Thoracic aorta (tissue), 2 donors: ENCODE measurements around the gene PTGIS. TPM values are rescaled to one million over a fixed set of nuclear protein-coding genes. Genes with fewer than 3 reads are reported as not detected.

Experiments used
- ATAC-seq: fragments of 150-250 bp; one replicate; pipeline ENCODE4 v1.8.0; 2017; ENCODE audit warnings: low read depth; ENCODE audit not compliant: insufficient number of reproducible peaks, low FRiP score
- DNase-seq: peaks from one replicate; pipeline ENCODE4 v3.0.0-alpha.2; 2020; ENCODE audit warnings: low spot score
- H3K27ac ChIP-seq, 2 donors: fragments of 200-600 bp; sonication (generic); 1 replicate in 1 of 2; 2 replicates in 1 of 2; pipeline ENCODE4 v1.5.1; 2016; ENCODE audit warnings: mild to moderate bottlenecking in 2 of 2, moderate library complexity in 2 of 2
- H3K27me3 ChIP-seq: fragments of 200-600 bp; sonication (generic); replicated peaks from 2 replicates; pipeline ENCODE4 v1.6.0; 2016; ENCODE audit warnings: mild to moderate bottlenecking; ENCODE audit not compliant: insufficient read depth
- H3K36me3 ChIP-seq: fragments of 200-600 bp; sonication (generic); one replicate; pipeline ENCODE4 v1.5.1; 2016
- H3K4me1 ChIP-seq, 2 donors: fragments of 200-600 bp; sonication (generic); 1 replicate in 1 of 2; 2 replicates in 1 of 2; pipeline versions ENCODE4 v1.5.1 to v1.6.0; 2016; ENCODE audit warnings: low read depth in 2 of 2, mild to moderate bottlenecking in 1 of 2; ENCODE audit not compliant: control insufficient read depth in 1 of 2
- H3K4me3 ChIP-seq: fragments of 200-600 bp; sonication (generic); 2 replicates; pipeline ENCODE4 v1.5.1; 2016; ENCODE audit warnings: mild to moderate bottlenecking
- H3K9me3 ChIP-seq: fragments of 200-600 bp; sonication (generic); 2 replicates; pipeline ENCODE4 v1.5.1; 2016
- total RNA-seq, 2 donors: library from RNA; depleted of rRNA; stranded (reverse); fragments of >200 nt; gene quantifications; one replicate each; pipeline versions ENCODE4 v1.1.0 to v1.2.3, GENCODE V29; 2016
- TF ChIP-seq, protein P1 (sequence below): fragments of 200-600 bp; sonication (generic); IDR thresholded peaks from one replicate; pipeline ENCODE4 v1.5.1; 2019; ENCODE audit warnings: antibody characterized with exemption

The PTGIS gene
- total RNA-seq, 2 donors from 2014 or later: 397 to 465 TPM

DNA sequence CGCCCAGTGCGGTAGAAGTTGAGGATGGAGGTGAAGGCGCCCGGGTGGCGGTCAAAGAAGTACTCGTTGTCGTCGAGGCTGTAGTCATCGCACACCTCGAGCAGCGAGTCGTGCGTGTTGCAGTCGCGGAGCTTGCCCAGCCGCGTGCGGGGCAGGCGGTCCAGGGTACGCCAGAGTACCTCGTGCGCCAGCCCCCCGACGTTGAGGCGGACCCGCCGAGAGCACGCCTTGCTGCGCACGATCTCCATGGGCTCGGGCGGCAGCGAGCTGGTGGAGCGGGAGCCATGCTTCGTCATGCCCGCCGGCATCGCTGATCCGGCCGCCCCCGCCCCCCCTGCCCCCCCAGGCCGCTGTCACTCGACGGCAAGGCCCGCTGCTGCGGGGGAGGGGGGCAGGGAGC, 85.8 kb downstream of the PTGIS start:
- Histone ChIP-seq H3K36me3 (no peaks in the 10 kb centered on the region), H3K27ac (no peak overlapping the region), H3K4me1 (peaks cover 16% of the 10 kb centered on the region in 2 donors), H3K9me3 (no peaks in the 10 kb centered on the region), H3K27me3 (peaks cover 4% of the 10 kb centered on the region), H3K4me3 (peak overlapping the region; percentile 68)
- ATAC-seq (no peak), DNase-seq (no peak)
- TF ChIP-seq, protein P1, sequence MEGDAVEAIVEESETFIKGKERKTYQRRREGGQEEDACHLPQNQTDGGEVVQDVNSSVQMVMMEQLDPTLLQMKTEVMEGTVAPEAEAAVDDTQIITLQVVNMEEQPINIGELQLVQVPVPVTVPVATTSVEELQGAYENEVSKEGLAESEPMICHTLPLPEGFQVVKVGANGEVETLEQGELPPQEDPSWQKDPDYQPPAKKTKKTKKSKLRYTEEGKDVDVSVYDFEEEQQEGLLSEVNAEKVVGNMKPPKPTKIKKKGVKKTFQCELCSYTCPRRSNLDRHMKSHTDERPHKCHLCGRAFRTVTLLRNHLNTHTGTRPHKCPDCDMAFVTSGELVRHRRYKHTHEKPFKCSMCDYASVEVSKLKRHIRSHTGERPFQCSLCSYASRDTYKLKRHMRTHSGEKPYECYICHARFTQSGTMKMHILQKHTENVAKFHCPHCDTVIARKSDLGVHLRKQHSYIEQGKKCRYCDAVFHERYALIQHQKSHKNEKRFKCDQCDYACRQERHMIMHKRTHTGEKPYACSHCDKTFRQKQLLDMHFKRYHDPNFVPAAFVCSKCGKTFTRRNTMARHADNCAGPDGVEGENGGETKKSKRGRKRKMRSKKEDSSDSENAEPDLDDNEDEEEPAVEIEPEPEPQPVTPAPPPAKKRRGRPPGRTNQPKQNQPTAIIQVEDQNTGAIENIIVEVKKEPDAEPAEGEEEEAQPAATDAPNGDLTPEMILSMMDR: no peak

DNA sequence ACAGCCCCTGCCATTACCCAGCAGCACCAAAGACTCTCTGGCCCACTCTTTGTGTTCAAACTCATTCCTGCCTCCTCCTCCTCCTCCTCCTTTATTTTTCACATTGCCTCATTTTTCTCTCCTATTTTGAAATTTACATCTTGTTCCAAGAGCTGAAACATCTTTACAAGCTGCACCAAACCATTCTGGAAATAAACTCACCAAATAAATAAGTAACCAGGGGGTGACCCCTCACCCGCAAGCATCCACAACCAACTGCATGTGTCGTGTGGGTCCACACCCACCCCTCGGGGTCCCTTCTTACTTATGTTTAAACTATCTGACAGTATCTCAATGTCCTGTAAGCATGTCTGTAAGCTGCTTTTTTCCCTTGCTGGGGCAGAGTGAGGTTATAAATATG, 86.8 kb downstream of the PTGIS start:
- ATAC-seq (no peak), DNase-seq (no peak)
- Histone ChIP-seq H3K36me3 (no peaks in the 10 kb centered on the region), H3K4me3 (no peak overlapping the region), H3K4me1 (peaks cover 16% of the 10 kb centered on the region in 2 donors), H3K9me3 (no peaks in the 10 kb centered on the region), H3K27ac (no peak overlapping the region), H3K27me3 (peaks cover 4% of the 10 kb centered on the region)
- TF ChIP-seq, protein P1: no peak

DNA sequence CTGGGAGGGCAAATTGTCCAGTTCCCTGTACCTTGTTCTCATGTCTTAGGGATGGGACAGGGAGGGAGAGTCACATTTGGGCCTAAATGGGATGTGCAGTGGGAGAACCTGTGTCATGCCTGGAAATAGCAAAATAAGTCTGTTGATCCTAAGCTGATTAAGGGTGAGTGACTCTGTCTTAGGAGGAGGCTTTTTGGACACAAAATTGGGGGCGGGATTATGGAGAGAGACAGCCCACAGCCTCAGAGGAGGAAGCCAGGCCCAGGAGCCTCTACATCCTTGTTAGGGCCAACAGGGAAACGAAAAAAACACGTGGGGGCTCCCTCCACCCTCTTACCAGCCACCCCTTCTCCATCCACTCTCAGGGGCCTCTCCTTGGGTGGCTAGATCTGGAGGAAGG, 87.7 kb downstream of the PTGIS start:
- no peak for DNase-seq
- no peak overlapping the region for H3K27ac ChIP-seq
- no peaks in the 10 kb centered on the region for H3K9me3 ChIP-seq
- no peak overlapping the region for H3K4me3 ChIP-seq
- peaks cover 16% of the 10 kb centered on the region in 2 donors for H3K4me1 ChIP-seq
- peaks cover 4% of the 10 kb centered on the region for H3K27me3 ChIP-seq
- ATAC-seq: no peak
- no peaks in the 10 kb centered on the region for H3K36me3 ChIP-seq
- TF ChIP-seq, protein P1: no peak

DNA sequence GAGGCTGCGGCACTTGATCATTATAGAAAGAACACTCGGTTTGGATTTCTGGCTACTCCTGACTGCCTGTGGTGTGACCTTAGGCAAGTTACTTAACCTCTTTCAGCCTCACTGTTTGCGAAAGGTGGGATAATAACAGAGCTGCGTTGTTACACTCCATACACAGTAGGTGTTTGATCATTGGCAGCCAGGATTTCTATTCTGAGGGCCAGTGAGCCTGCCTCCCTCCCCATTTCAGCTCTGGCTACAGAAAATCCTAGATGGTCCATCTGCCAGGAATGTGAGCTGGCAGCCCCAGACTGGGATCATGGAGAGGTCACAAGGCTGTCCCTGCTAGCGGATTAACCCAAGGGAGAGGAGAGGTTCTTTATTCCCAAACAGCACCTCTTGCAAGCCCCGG, 88.2 kb downstream of the PTGIS start:
- no peak for ATAC-seq
- peaks cover 16% of the 10 kb centered on the region in 2 donors for H3K4me1 ChIP-seq
- H3K27me3 ChIP-seq: no peaks in the 10 kb centered on the region
- no peak overlapping the region for H3K27ac ChIP-seq
- TF ChIP-seq, protein P1: no peak
- H3K4me3 ChIP-seq: no peak overlapping the region
- no peaks in the 10 kb centered on the region for H3K36me3 ChIP-seq
- no peaks in the 10 kb centered on the region for H3K9me3 ChIP-seq
- DNase-seq: no peak

DNA sequence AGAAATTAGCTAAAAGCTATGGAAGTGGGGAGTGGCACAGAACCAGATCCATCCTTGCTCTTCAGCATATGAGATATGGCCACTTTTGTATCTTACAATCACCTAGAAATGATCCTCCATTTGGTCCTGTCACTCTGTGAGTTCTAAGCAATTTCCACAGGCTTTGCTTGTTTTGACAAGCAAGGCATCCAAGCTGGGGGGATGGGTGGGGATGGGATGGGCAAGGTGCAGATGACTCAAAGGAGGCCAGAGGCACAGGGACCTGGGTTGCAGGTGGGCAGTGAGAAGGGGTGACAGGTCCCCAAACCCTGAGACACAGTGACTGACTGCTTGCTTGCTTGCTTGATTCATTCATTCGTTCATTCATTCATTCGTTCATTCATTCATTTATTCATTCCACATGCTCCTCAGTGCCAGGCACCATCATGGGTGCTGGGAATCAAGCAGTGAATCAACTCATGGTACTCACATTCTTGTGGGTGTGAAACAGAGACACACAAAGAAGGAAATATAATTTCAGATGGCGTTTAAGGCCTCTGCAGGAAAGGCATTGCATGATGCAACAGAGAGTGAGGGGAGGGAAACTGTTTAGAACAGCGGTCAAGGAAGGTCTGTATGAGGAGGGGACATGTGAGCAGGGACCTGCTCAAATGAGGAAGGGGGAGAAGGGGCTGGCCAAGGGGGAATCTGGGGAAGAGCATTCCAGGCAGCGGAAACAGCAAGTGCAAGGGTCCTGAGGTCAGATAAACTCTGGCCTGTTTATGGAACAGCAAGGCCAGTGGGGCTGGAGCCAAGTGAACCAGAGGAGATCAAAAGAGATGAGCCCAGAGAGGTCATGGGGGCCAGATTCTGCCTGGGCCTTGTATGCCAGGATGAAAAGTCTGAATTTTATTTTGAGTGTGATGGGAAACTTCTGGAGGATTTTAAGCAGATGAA, 88.9 kb downstream of the PTGIS start:
- Histone ChIP-seq H3K4me3 (no peak overlapping the region), H3K36me3 (no peaks in the 10 kb centered on the region), H3K27ac (no peak overlapping the region)

More for the DNA sequence above, 88.9 kb downstream of the PTGIS start:
- DNase-seq (no peak), ATAC-seq (no peak)
- no peaks in the 10 kb centered on the region for H3K27me3 ChIP-seq
- H3K9me3 ChIP-seq: no peaks in the 10 kb centered on the region
- peaks cover 9 to 10% of the 10 kb centered on the region in 2 donors for H3K4me1 ChIP-seq
- TF ChIP-seq, protein P1: no peak
